Activated T-cell treated with anti-CD3 and anti-CD28 coated beads for 1 hour (primary cell): Measurements from ENCODE around the gene EPS8.
"Not testable (repeated sequence)": the region's sequence is repeated elsewhere in the genome, so short reads cannot be mapped to it uniquely, and the experiment has no call there.

Experiments used
- DNase-seq: peaks from one replicate; pipeline ENCODE4 v3.0.0-alpha.2; 2020; ENCODE audit warnings: low read depth

The EPS8 gene

DNA sequence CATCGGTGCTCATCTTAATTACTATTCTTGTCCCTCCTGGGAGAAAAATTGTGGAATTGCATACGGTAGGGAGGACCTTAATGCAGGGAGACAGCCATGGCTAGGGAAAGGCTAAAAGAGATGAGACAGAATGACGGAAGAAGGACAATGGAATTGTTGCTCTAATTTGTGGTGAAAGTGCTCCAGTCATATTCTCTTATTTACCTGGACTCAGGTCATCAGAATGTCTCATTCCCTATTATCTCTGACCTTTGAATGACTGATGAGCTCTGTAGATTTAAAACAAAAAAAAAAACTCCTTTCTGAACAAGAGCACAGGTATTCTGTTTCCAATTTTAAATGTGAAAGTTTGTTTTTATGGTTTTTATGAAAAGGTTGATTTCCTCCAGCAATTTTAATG, 8.6 kb upstream of the EPS8 start:
- no peak for DNase-seq

DNA sequence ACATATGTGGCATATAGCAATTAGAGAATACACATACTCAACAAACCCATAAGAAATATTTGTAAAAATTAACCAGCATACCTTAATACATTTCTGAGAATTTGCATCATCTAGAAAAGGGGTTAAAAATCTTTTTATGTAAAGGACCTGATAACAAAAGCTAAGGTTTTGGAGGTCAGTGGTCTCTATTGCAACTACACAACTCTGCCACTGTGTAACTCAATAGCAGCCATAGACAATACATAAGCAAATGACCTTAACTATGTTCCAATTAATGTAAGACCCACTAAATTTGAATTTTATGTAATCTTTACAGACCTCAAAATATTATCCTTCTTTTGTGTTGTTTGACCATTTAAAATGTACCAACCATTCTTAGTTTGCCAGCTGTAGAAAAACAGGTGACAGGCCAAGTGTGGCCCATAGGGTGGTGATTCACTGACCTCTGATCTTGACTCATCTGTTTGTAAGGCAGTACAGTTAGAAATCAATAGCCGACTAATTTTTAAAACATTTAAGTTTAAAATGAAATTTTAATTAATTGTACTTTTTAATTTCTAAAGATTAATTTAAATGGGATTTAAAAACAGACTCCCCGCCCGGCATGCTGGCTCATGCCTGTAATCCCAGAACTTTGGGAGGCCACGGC, 7.4 kb upstream of the EPS8 start:
- no peak for DNase-seq

DNA sequence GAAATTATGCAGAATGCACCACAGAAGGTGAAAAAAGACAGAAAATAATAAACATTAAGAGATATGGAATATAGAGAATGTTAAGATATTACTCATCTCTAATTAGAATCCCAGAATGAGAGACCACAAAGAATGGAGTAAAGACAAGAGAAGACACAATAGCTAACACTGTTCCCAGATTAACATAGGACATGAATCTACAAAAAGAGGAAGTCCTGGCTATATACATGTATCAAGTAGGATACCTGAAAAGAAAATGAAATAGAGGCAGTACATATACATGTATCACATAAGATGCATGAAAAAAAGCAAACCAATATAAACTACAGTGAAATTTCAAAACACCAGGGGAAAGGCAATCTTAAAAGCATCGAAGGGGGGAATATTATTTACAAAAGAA, 5.6 kb upstream of the EPS8 start:
- DNase-seq: no peak

DNA sequence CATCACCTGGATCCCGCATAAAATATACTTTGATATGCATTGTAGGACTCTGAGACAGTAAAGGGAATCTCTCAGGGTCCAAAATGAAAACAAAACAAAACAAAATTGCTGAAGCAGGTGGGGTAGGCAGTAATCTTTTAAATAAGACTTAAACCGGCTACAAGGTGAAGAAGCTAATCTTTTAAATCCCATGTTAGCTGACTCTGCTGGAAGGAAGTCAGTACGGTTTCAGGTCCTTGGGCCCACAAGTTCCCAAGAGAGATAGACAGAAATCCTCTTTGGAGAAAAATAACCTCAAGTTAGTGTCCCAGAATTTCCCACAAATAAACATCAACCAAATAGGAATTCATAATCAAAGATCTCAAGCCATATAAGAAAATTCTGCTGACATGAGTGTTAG, 5.0 kb upstream of the EPS8 start:
- no peak for DNase-seq

DNA sequence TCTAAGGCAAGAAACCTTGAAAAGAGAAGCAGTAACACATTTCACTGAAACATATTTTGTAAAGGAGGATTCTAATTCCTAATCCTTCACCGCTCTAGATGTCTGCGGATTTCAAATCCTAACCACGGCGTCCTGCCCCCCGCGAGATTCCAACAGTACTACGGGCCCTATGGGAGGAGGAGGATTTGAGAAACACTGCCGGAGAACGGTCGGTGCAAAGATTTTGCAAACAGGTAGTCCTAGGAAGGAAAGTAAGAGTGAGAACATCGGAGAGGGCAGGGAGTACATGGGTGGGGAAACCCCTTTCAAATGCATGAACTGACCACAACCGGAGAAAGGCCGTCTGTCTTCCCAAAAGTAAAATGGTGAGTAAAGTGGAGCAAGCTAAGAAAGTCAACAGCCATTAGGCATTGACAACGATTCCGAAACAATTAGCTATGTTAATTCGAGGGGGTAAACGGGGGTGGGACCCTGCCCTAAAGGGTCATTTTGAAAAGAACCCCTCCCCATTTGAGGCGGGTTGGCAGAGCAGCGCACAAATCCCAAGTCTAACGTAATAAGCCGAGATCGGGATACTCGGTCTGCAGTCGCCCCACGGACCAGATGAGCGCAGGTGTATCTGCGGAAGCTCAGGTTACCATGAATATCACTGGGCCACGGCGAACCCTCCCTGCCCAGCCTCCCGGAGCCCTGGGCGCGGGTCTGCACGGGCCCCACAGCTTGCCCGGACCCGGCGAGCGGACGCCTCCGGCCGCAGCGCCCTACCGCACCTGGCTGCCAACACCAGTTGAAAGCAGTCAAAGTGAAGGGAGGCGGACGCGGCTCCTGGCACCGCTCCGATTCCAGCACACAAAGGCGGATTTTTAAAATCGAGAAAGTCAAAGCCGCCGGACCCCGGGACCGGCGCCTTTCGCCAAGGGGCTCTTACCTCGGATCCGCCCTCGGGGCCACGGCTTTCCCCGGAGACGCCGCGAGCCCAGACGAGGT, 662 bp downstream of the EPS8 start:
- peak; percentile 9 for DNase-seq

DNA sequence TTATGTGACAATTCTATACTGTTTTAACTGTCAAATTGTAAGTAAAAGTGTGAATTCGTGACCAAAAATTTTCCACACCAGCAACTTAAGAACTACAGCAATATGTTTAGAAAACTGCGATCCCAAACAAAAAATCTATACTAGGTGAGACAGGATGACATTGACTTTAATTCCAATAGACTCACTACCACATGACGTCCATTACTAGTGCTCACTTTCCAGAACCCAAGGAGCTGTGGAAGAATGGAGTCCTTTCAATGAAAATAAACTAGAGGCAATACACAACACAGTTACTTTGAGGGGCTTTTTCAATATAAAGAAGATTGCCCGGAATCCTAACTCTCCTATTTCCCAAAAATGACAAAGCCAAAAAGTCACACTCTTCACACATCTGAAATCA, 1.4 kb downstream of the EPS8 start:
- no peak for DNase-seq

DNA sequence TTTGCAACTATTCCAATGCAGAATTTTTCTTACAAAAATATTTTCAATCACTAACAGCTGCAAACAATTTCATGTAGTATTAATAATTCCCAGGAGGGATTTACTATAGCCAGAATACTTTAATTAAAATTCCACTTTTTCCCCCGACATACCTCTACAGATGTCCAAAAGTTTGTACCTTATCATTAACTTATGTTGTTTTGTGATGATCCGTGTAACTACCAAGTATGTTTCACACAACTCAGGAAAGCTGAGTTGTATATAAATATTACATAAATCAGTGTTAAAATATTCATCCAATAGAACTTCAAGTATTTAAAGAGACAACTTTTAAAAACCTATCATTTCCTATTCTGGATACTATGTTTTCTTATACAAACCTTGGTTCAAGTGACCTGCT, 2.4 kb downstream of the EPS8 start:
- no peak for DNase-seq

DNA sequence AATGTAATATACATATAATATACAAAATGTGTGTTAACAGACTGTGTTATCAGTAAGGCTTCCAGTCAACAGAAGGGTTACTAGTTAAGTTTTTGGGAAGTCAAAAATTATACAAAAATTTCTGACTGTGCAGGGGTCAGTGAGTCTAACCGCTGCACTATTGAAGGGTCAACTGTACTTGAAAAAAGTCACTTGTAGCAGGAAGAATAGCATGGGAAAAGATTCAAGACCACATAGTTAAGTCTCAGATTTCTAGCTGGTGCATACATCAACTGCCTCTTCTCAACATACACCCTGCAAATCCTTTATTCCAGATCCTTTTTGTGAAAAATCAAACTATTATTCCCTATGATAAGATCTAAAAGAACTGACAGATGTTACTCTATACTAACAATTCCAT, 5.9 kb downstream of the EPS8 start:
- DNase-seq: no peak

DNA sequence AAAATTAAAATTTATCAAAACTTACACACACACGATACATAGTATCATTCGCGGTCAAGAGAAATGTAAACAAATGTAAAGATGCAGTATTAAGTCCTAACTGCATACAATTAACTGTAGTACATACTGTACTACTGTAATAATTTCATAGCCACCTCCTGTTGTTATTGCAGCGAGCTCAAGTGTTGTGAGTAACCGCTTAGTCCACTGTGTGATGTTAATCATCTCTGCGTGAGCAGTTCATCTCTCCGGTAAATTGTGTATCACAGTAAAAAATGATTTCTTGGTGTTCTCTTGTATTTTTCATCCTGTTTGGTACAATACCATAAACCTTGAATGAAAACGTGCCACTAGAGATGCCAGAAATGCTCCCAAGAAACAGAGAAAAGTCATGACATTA, 6.5 kb downstream of the EPS8 start:
- no peak for DNase-seq

DNA sequence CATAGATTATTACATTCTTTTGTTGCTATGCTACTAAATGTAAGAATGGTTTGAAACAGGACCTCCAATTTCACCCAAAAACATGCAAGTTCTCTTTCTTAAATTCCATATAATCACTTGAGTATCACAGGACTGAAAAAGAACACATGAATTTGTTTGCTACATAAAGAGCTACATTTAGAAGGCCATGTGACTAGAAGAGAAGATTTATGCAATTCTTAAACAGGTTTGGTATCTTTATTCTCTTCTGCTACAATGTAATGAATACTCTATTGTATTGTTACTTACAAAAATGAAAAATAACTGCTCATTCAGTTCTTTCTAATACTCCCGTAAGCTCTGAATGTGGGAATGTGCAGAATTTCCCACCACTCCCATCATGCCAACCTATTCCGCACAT, 9.3 kb downstream of the EPS8 start:
- DNase-seq: no peak

DNA sequence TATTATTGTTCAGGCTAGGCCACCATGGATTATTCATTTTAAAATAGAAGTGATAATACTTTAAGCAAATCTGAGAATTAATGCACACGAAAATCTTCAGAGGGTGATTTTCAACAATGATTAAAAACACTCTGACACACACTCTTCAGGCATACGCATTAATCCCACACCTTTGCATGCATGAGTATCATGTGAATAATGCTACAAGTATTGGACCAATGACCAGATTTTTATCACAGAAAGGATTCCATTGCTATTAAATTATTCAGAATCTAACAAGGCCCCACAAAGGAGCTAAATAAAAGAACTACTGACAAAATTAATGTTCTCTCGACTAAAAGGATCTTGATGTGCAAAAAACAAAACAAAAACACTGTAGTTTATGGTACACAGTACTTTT, 11.1 kb downstream of the EPS8 start:
- DNase-seq: no peak

DNA sequence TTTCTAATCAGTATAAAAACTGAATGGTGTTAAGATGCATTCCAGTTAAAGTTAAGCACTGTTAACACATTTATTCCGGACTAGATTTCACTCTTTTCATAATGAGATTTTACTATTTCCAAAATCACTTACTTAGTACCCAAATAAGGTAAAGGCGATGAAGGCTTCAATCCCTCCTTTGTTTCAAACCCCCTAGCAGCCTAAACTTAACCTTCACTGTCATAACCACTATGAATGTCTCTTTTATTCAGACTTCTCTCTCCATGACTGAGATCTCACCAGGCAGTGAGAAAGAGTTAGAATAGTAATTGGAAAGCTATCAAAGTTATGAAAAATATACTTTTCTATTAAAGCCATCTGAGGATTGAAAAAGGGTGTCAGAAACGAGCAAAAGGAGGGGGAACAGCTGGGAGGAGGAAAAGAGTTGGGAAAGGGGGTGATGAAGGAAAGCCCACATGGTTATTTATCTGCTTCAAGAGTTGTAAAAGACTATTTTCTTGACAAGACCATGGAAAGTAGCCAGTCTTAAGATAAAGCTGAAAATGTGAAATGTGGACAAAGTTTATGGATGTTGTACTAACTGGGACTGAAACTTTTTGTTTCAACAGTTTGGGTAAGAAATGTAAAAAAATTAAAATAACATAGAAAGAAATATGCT, 11.7 kb downstream of the EPS8 start:
- no peak for DNase-seq

DNA sequence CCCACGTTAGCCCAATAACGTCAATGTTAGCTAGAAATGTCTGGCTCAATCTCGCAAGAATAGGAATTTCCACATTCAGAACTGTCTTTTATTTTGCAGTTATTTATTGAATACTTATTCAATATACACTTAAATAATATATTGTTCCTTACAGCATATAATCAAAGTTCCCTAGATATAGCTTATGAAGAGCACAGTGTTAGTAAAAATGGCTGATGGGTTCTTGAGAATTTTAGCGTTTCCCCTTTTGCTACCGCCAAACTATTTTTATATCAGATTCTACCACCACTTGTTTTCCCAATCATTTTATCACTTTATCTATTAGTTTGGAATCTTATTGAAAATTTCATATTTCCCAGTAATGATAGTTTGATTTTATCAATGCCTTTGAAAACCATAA, 12.7 kb downstream of the EPS8 start:
- DNase-seq: no peak

DNA sequence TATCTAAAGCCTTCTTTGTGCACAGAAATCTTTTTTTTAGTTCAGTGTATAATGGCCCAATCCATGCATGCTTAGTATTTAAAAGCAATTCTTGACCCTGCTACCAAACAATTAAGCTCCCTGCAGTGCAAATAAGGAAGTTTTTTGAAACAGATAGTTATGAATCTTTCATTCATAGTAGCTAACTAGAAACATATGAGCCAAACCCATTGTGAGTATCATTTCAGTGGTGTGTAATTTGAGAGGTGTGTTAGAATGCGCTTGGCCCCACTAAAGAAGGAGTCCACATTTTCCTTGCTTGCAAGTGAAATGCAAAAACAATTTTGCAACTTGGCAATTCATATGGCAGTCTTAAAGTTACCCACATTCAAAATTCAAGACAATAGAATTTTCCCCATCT, 14.4 kb downstream of the EPS8 start:
- DNase-seq: no peak

DNA sequence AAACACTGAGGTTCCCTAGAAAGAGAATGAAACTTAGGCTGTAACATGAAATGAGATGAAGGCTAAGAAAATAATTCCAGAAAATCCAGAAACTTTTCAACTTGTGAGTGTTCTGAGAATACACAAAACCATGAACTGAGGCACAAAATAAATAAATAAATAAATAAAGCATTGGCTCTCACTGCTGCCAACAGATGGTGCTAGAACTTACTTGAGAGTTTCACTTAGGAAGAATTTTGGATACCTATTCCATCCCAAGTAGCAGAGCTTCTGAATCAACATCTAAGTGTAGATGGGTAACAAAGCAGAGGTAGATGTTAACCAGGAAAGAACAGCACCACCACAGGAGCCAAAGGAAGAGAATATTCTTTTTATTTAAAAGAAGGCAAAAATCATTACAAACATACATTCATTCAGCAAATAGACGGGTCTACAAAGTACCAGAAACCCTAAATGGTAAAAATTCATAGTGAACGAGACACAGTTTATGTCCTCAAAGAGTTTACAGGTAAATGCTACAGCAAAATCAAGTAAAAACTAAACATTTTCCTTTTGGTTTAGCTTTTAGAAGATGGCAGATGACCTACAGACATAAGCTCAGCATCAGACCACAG, 16.7 kb downstream of the EPS8 start:
- DNase-seq: no peak

DNA sequence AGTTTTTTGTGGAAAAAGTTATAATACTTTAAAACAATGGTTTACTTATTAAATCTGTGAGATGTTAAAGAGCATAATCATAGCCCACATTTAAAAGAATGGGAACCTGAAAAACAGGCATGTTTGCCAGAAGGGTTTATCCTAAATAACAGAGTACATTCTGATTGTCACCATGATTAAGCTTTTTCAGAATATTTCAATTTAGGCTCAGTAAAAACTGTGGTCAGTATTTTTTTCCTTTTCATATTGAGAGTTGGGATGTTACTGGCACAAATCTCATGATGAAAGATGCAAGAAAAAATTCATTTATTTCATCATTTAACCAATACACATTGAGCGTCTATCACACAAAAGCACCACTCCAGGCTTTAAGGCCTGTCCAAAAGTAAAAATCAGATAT, 18.6 kb downstream of the EPS8 start:
- no peak for DNase-seq

DNA sequence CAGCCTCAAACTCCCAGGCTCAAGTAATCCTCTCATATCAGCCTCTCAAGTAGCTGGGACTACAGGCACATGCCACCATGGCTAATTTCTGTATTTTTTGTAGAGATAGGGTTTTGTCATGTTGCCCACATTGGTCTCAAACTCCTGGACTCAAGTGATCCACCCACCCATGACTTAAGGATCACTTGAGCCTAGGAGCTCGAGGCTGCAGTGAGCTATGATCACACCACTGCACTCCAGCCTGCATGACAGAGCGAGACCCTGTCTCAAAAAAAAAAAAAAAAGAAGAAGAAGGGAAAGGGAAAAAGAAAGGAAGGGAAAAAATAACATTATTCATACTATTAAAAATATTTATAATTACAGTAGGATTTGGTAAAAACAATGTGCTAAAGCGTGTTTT, 19.2 kb downstream of the EPS8 start:
- DNase-seq: no peak

DNA sequence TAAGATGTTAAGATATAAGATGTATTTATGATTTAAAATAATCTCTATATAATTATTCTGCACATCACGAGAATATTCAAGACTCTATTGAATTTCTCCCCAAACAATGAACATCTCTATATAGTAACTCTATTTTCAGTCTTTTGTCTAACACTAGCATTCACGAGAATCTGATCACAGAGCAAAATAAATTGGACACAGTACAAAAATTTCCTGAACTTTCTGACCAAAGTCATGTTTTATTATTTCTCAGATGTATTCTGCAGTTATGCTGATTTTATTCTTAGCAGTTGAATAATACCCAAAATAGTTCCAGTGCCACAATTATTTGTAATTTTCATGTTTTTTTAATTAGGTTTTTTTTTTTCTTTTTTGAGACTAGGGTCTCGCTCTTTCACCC, 19.6 kb downstream of the EPS8 start:
- no peak for DNase-seq

DNA sequence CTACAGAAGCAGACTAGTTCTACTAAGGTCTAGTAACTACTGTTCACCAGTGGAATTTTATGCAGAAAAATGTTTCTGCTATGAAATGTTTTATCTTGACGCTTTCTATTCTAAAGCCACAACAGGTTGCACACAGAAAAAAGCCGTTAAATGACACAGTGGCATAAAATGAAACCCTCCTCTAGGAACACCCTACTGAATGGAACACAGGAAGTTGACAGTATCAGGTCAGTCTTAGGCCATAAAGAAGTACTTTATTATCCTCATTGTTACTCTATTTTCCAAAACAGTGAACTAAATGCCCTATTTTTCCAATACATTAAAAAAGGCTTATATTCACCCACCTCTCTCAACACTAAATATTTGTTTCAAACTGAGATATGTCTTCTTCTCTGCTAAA, 21.9 kb downstream of the EPS8 start:
- DNase-seq: no peak

DNA sequence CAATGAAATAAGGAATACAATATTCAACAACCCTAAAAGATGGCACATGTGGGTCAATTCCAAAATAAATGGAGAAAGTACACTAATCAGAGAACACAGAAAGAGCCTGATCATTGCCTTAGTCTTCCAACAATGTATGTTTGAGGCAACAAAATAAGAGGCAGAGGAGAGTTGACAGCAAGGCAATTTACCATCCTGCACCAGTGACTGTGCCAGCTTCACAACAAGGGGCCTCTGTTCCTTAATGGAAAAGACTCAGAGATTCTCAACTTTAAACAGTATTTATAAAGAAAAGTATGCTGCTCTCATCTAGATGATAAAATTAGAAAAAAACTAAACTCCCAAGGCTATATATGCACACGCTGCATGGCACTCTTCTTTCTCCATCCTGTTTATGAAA, 25.9 kb downstream of the EPS8 start:
- no peak for DNase-seq

DNA sequence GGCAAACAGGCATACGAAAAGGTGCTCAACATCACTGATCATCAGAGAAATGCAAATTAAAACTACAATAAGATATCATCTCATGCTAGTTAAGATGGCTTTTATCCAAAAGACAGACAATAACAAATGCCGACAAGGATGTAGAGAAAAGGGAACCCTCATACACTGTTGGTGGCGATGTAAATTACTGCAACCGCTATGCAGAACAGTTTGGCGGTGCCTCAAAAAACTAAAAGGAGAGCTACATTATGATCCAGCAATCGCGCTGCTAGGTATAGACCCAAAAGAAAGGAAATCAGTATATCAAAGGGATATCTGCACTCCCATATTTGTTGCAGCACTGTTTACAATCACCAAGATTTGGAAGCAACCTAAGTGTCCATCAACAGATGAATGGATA, 27.0 kb downstream of the EPS8 start:
- DNase-seq: not testable (repeated sequence)

DNA sequence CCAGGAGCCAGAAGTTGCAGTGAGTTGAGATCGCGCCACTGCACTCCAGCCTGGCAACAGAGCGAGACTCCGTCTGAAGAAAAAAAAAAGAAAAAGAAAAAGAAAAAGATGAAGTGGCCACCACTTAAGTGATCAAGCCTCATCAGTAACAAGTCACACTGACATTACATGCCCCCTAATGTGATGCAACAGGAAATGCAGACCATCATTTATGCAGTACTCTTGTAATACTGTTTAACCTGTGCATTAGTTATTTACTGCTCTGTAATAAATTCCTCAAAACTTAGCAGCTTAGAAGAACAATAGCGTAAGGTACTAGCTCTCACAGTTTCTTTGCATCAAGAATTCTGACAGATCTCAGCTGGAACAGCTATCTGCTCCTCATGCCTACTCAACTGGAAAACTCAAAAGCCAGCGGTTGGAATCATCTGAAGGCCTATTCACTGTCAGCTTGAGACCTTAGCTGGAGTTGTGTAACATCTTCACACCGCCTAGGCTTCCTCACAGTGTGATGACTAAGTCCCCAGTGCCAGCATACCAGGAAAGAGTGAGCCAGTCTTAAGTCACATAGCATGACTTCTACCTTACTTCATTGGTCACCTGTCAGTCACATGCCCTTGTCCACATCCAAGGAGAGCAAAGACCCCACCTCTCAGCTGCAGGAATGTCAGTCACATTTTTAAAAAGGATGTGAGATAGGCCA, 31.5 kb downstream of the EPS8 start:
- DNase-seq: no peak
